Smooth muscle cell (in vitro differentiated cells): Measurements from ENCODE around the gene HDHD2. TPM values are rescaled to one million over a fixed set of nuclear protein-coding genes. Genes with fewer than 3 reads are reported as not detected.

Experiments used
- DNase-seq: peaks from one replicate; lab custom pipeline; 2025; ENCODE audit not compliant: unreplicated experiment; lab: John Stamatoyannopoulos, UW
- H2AFZ ChIP-seq: fragments of 200-600 bp; sonication (generic); 2 replicates; pipeline ENCODE4 v1.6.0; 2016; ENCODE audit warnings: antibody characterized with exemption, low read depth, mild to moderate bottlenecking
- H3F3A ChIP-seq: fragments of 200-600 bp; sonication (generic); 2 replicates; pipeline ENCODE4 v1.6.0; 2017; ENCODE audit warnings: antibody characterized with exemption, low read depth
- H3K27ac ChIP-seq: fragments of 200-600 bp; sonication (generic); 2 replicates; pipeline ENCODE4 v1.5.1; 2016; ENCODE audit warnings: low read depth, mild to moderate bottlenecking
- H3K27me3 ChIP-seq: fragments of 200-600 bp; sonication (generic); 2 replicates; pipeline ENCODE4 v1.6.1; 2016; ENCODE audit warnings: low read depth, mild to moderate bottlenecking
- H3K36me3 ChIP-seq: fragments of 200-600 bp; sonication (generic); 2 replicates; pipeline ENCODE4 v1.5.1; 2016; ENCODE audit warnings: low read depth
- H3K4me1 ChIP-seq: fragments of 200-600 bp; sonication (generic); 2 replicates; pipeline ENCODE4 v1.5.1; 2016; ENCODE audit warnings: low read depth
- H3K4me2 ChIP-seq: fragments of 200-600 bp; sonication (generic); 2 replicates; pipeline ENCODE4 v1.6.0; 2016; ENCODE audit warnings: mild to moderate bottlenecking
- H3K4me3 ChIP-seq: fragments of 200-600 bp; sonication (generic); 2 replicates; pipeline ENCODE4 v1.5.1; 2016; ENCODE audit warnings: mild to moderate bottlenecking
- H3K79me2 ChIP-seq: fragments of 200-600 bp; sonication (generic); 2 replicates; pipeline ENCODE4 v1.6.0; 2016; ENCODE audit warnings: low read depth, mild to moderate bottlenecking
- H3K9ac ChIP-seq: fragments of 200-600 bp; sonication (generic); 2 replicates; pipeline ENCODE4 v1.6.0; 2016; ENCODE audit warnings: low read depth
- H3K9me3 ChIP-seq: fragments of 200-600 bp; sonication (generic); replicated peaks from 2 replicates; pipeline ENCODE4 v1.5.1; 2016; ENCODE audit warnings: low read depth
- H4K20me1 ChIP-seq: fragments of 200-600 bp; sonication (generic); 2 replicates; pipeline ENCODE4 v1.6.0; 2016; ENCODE audit warnings: low read depth
- WGBS: methylation state at CpG from one replicate; pipeline ENCODE4 v1.1.7; 2016; ENCODE audit warnings: low lambda C conversion rate; 5-methylcytosine and 5-hydroxymethylcytosine counted together
- polyA plus RNA-seq: library from polyadenylated mRNA; unstranded; fragments of >200 nt; fragmentation: Nextera tagmentation; extraction: Ambion mirVana; gene quantifications from 2 replicates; pipeline ENCODE4 v1.2.1, GENCODE V29; 2016
- total RNA-seq: library from RNA; depleted of rRNA; stranded (reverse); fragments of >200 nt; gene quantifications from 2 replicates; pipeline ENCODE4 v1.2.3, GENCODE V29; 2014
- TF ChIP-seq, protein P1 (sequence below): fragments of 200-600 bp; sonication (generic); IDR thresholded peaks from 2 replicates; pipeline ENCODE4 v1.5.1; 2017; ENCODE audit warnings: borderline replicate concordance, mild to moderate bottlenecking, antibody characterized with exemption; ENCODE audit not compliant: insufficient read depth, poor library complexity, severe bottlenecking

The HDHD2 gene
- total and polyA plus RNA-seq, 2 experiments from 2014 or later = 14.9 to 20.6 TPM

DNA sequence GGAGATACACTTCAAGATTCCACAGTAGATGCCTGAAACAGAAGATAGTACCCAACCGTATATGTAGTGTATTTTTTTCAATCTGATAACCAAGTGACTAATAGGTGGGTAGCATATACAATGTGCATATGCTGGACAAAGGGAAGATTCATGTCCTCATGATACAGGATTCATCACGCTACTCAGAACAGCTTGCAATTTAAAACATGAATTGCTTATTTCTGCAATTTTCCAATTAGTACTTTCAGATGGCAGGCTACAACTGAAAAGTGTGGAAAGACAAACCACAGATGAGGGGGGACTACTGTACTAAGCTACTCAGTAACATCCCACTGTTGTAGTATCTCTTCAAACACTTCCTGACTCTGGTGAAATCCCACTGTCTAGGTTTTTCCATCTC, 22.2 kb upstream of the HDHD2 start:
- no peak overlapping the region for H3K9ac ChIP-seq
- peaks cover 86% of the 10 kb centered on the region for H3K79me2 ChIP-seq
- no peaks in the 10 kb centered on the region for H3K27me3 ChIP-seq
- H4K20me1 ChIP-seq = peaks cover 78% of the 10 kb centered on the region
- no peak overlapping the region for H2AFZ ChIP-seq
- no peak for DNase-seq
- WGBS = 59% methylated on average over 2 of the region's 2 CpGs
- no peaks in the 10 kb centered on the region for H3F3A ChIP-seq
- peaks cover 9% of the 10 kb centered on the region for H3K4me1 ChIP-seq
- H3K4me3 ChIP-seq = no peak overlapping the region
- H3K9me3 ChIP-seq = no peaks in the 10 kb centered on the region
- H3K27ac ChIP-seq = no peak overlapping the region
- H3K4me2 ChIP-seq = no peak overlapping the region
- TF ChIP-seq, protein P1, sequence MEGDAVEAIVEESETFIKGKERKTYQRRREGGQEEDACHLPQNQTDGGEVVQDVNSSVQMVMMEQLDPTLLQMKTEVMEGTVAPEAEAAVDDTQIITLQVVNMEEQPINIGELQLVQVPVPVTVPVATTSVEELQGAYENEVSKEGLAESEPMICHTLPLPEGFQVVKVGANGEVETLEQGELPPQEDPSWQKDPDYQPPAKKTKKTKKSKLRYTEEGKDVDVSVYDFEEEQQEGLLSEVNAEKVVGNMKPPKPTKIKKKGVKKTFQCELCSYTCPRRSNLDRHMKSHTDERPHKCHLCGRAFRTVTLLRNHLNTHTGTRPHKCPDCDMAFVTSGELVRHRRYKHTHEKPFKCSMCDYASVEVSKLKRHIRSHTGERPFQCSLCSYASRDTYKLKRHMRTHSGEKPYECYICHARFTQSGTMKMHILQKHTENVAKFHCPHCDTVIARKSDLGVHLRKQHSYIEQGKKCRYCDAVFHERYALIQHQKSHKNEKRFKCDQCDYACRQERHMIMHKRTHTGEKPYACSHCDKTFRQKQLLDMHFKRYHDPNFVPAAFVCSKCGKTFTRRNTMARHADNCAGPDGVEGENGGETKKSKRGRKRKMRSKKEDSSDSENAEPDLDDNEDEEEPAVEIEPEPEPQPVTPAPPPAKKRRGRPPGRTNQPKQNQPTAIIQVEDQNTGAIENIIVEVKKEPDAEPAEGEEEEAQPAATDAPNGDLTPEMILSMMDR = no peak
- no peaks in the 10 kb centered on the region for H3K36me3 ChIP-seq

DNA sequence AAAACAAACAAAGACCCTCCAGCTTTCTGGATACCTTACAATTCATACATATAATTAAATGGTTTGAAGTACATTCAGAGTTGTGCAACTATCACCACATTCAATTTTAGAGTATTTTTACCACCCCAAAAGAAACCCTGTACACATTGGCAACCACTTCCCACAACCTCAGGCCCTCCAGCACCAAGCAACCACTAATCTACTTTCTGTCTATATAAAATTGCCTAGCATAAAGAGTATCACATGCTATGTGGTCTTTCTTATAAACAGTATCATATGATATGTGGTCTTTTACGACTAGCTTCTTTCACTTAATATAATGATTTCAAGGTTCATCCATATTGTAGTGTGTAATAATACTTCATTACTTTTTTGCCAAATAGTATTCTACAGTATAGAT, 18.6 kb upstream of the HDHD2 start:
- Histone ChIP-seq H3K4me3 (no peak overlapping the region), H3K4me1 (no peaks in the 10 kb centered on the region), H3K9me3 (no peaks in the 10 kb centered on the region), H3K79me2 (peaks cover 100% of the 10 kb centered on the region), H2AFZ (no peak overlapping the region), H3F3A (no peaks in the 10 kb centered on the region), H3K36me3 (no peaks in the 10 kb centered on the region), H3K27ac (no peak overlapping the region), H4K20me1 (peaks cover 100% of the 10 kb centered on the region), H3K4me2 (no peak overlapping the region), H3K9ac (no peak overlapping the region), H3K27me3 (no peaks in the 10 kb centered on the region)
- 93% methylated on average over 1 of the region's 1 CpG for WGBS
- TF ChIP-seq, protein P1 = no peak
- DNase-seq = no peak

DNA sequence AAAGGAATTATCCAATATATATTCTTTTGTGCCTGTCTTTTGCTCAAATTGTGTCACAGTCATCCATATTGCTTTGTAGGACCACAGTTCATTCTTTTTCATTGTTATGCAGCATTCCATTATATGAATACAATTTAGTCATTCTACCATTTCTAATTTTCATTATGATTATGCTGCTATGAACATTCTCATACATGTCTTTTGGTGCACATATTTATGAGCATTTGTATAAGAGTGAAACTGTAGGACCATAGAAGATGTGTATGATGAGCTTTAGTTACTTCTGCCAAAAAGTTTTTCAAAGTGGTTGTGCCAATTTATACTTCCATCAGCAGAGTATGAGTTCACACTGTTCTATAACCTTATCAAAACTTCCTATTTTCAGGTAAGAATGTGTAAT, 18.2 kb upstream of the HDHD2 start:
- no peak overlapping the region for H3K9ac ChIP-seq
- H3K27me3 ChIP-seq = no peaks in the 10 kb centered on the region
- H3K9me3 ChIP-seq = no peaks in the 10 kb centered on the region
- DNase-seq = no peak
- no peak overlapping the region for H3K4me2 ChIP-seq
- H2AFZ ChIP-seq = no peak overlapping the region
- TF ChIP-seq, protein P1 = no peak
- H3F3A ChIP-seq = no peaks in the 10 kb centered on the region
- H3K79me2 ChIP-seq = peaks cover 100% of the 10 kb centered on the region
- peaks cover 100% of the 10 kb centered on the region for H4K20me1 ChIP-seq
- peaks cover 2% of the 10 kb centered on the region for H3K4me1 ChIP-seq
- H3K27ac ChIP-seq = no peak overlapping the region
- no peaks in the 10 kb centered on the region for H3K36me3 ChIP-seq
- no peak overlapping the region for H3K4me3 ChIP-seq

DNA sequence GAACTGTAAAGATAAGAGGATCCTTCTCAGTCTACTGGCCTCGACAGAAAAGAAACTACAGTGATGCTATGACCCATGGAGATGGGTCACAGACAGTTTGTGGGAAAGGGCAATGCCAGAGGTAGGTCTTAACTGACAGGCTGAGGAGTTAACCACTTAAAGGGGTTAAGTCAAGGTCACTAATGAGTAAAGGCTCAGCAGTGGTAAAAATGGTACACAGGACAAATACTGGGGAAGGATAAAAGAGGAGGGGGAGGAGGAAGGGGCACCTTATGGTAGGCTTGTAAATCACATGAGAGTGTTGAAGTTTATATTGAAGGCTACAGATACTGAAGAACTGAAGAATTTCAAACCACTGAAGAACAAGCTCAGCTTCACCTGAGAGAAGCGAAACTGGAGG, 16.0 kb upstream of the HDHD2 start:
- Histone ChIP-seq H3K27ac (no peak overlapping the region), H3K27me3 (no peaks in the 10 kb centered on the region), H3F3A (no peaks in the 10 kb centered on the region), H3K4me2 (no peak overlapping the region), H2AFZ (no peak overlapping the region), H3K9me3 (no peaks in the 10 kb centered on the region), H3K9ac (no peak overlapping the region), H3K4me3 (no peak overlapping the region), H3K79me2 (peaks cover 100% of the 10 kb centered on the region), H3K4me1 (peaks cover 6% of the 10 kb centered on the region), H3K36me3 (no peaks in the 10 kb centered on the region), H4K20me1 (peaks cover 100% of the 10 kb centered on the region)
- WGBS = 68% methylated on average over 2 of the region's 2 CpGs
- no peak for DNase-seq
- TF ChIP-seq, protein P1 = no peak
